Testis (tissue), 3 donors: ENCODE data around the gene HPCA. TPM values are rescaled to one million over a fixed set of nuclear protein-coding genes. Genes with fewer than 3 reads are reported as not detected.

ENCODE experiments used
- DNase-seq: peaks from one replicate; pipeline ENCODE4 v3.0.0-alpha.2; 2019
- H3K27ac ChIP-seq, 2 donors: fragments of 200-600 bp; sonication (generic); one replicate each; pipeline ENCODE4 v1.5.1; 2019
- H3K27me3 ChIP-seq: fragments of 200-600 bp; sonication (generic); one replicate; pipeline ENCODE4 v1.5.1; 2019
- H3K36me3 ChIP-seq: fragments of 200-600 bp; sonication (generic); one replicate; pipeline ENCODE4 v1.5.1; 2017; ENCODE audit warnings: low read depth; ENCODE audit errors: missing control alignments
- H3K4me1 ChIP-seq: fragments of 200-600 bp; sonication (generic); one replicate; pipeline ENCODE4 v1.5.1; 2019
- H3K4me3 ChIP-seq, 2 donors: fragments of 200-600 bp; sonication (generic); one replicate each; pipeline ENCODE4 v1.5.1; 2017 to 2019
- H3K9me3 ChIP-seq: fragments of 200-600 bp; sonication (generic); one replicate; pipeline ENCODE4 v1.5.1; 2017
- CTCF ChIP-seq, 3 experiments: fragments of 450-650 bp in 2 of 3; fragments of 200-600 bp in 1 of 3; sonication (generic) in 1 of 3; IDR thresholded peaks; one replicate each; pipeline ENCODE4 v1.5.1; 2016 to 2019; ENCODE audit warnings: antibody characterized with exemption in 3 of 3, mild to moderate bottlenecking in 2 of 3, moderate library complexity in 1 of 3
- POLR2A ChIP-seq: fragments of 450-650 bp; IDR thresholded peaks from one replicate; pipeline ENCODE4 v1.6.1; 2017; ENCODE audit warnings: antibody characterized with exemption, mild to moderate bottlenecking, moderate library complexity
- WGBS, 2 donors: methylation state at CpG; one replicate each; pipeline ENCODE4 v1.1.5; 2018; 5-methylcytosine and 5-hydroxymethylcytosine counted together
- intact Hi-C: fragments of 100-400 bp; cut with DNase I; formaldehyde crosslinking; loops from one replicate; pipeline ENCODE4 v1.15.1; 2023; ENCODE audit warnings: low total_unique reads
- polyA plus RNA-seq: library from polyadenylated mRNA; stranded (reverse); fragments of 350-450 nt; fragmentation: Illumina TruSeq; extraction: RNeasy Lipid Tissue Mini Kit (QIAGEN cat#74804); gene quantifications from one replicate; pipeline ENCODE4 v1.2.3, GENCODE V29; 2014; ENCODE audit warnings: low read depth, low replicate concordance; ENCODE audit not compliant: insufficient read depth
- total RNA-seq, 2 donors: library from RNA; depleted of rRNA; stranded (reverse); fragments of >200 nt; gene quantifications; one replicate each; pipeline ENCODE4 v1.2.3, GENCODE V29; 2016

HPCA gene
- total and polyA plus RNA-seq, 3 donors from 2014 or later, result 1.7 to 8.8 (median 6.1) TPM

- H3K27ac ChIP-seq, result no peak overlapping the region
- H3K9me3 ChIP-seq, result no peaks in the 10 kb centered on the region
- no peaks in the 10 kb centered on the region for H3K27me3 ChIP-seq
- no peak for DNase-seq
- WGBS, 2 donors, result 42 to 48% methylated on average over 9 to 12 of the region's 12 CpGs
- TF ChIP-seq CTCF (IDR thresholded peaks at IDR 0.05), result no peak
- TF ChIP-seq POLR2A, result no peak
- no peaks in the 10 kb centered on the region for H3K36me3 ChIP-seq
- H3K4me3 ChIP-seq, result no peak overlapping the region
- H3K4me1 ChIP-seq, result peaks cover 4% of the 10 kb centered on the region
- intact Hi-C loops, result no loop called here
These were observed 1.6 kb upstream of the HPCA start for GRCh38 chr1:32884726-32885125.

- no peaks in the 10 kb centered on the region for H3K27me3 ChIP-seq
- TF ChIP-seq CTCF (IDR thresholded peaks at IDR 0.05), result no peak
- no peak for TF ChIP-seq POLR2A
- intact Hi-C loops, result no loop called here
- no peak overlapping the region for H3K27ac ChIP-seq
- H3K9me3 ChIP-seq, result no peaks in the 10 kb centered on the region
- no peaks in the 10 kb centered on the region for H3K36me3 ChIP-seq
- peaks cover 4% of the 10 kb centered on the region for H3K4me1 ChIP-seq
- 5 to 7% methylated on average over 8 of the region's 8 CpGs for WGBS, 2 donors
- no peak overlapping the region for H3K4me3 ChIP-seq
- DNase-seq, result no peak
These were observed 651 bp upstream of the HPCA start for GRCh38 chr1:32885676-32886003.

GRCh38 chr1:32886828-32887414 lies 630 bp downstream of the HPCA start:
- 34 to 43% methylated on average over 8 to 19 of the region's 19 CpGs for WGBS, 2 donors
- Histone ChIP-seq H3K4me1 (peaks cover 2% of the 10 kb centered on the region), H3K36me3 (no peaks in the 10 kb centered on the region), H3K4me3 (peak overlapping the region in 1 of 2 donors; percentile 20), H3K9me3 (no peaks in the 10 kb centered on the region), H3K27me3 (no peaks in the 10 kb centered on the region), H3K27ac (no peak overlapping the region)
- intact Hi-C loops, result no loop called here
- TF ChIP-seq CTCF (IDR thresholded peaks at IDR 0.05) (no peak), POLR2A (no peak)
- no peak for DNase-seq

GRCh38 chr1:32887623-32888022 lies 1.3 kb downstream of the HPCA start:
- TF ChIP-seq POLR2A (no peak), CTCF (IDR thresholded peaks at IDR 0.05) (no peak)
- DNase-seq, result no peak
- H3K4me1 ChIP-seq, result no peaks in the 10 kb centered on the region
- H3K27me3 ChIP-seq, result no peaks in the 10 kb centered on the region
- no peaks in the 10 kb centered on the region for H3K36me3 ChIP-seq
- H3K4me3 ChIP-seq, result no peak overlapping the region
- WGBS, 2 donors, result 73 to 84% methylated on average over 12 of the region's 12 CpGs
- no peaks in the 10 kb centered on the region for H3K9me3 ChIP-seq
- no peak overlapping the region for H3K27ac ChIP-seq
- intact Hi-C loops, result no loop called here

- TF ChIP-seq POLR2A (no peak), CTCF (IDR thresholded peaks at IDR 0.05) (no peak)
- WGBS, 2 donors, result 95 to 96% methylated on average over 3 of the region's 3 CpGs
- intact Hi-C loops, result no loop called here
- H3K4me3 ChIP-seq, result no peak overlapping the region
- H3K4me1 ChIP-seq, result peaks cover under 1% of the 10 kb centered on the region
- H3K27ac ChIP-seq, result no peak overlapping the region
- H3K9me3 ChIP-seq, result no peaks in the 10 kb centered on the region
- H3K27me3 ChIP-seq, result no peaks in the 10 kb centered on the region
- DNase-seq, result no peak
- H3K36me3 ChIP-seq, result no peaks in the 10 kb centered on the region
These were observed 1.8 kb downstream of the HPCA start for GRCh38 chr1:32888134-32888533.
